Bronchial epithelial cell (primary cell): Measurements from ENCODE around the gene HOTAIR. TPM values are rescaled to one million over a fixed set of nuclear protein-coding genes. Genes with fewer than 3 reads are reported as not detected.

ENCODE experiments used
- DNase-seq: peaks from one replicate; pipeline ENCODE4 v3.0.0-alpha.2; 2010; ENCODE audit warnings: low read depth
- FAIRE-seq: peaks from 2 replicates; lab custom pipeline; 2011; peaks lifted over from hg19 to GRCh38; lab: Jason Lieb, UNC
- H3K27me3 ChIP-seq: 2 replicates; pipeline ENCODE4 v1.5.1; 2011; ENCODE audit warnings: low read length; ENCODE audit not compliant: control insufficient read depth, insufficient read depth
- H3K36me3 ChIP-seq: 2 replicates; pipeline ENCODE4 v1.5.1; 2011; ENCODE audit warnings: low read length; ENCODE audit not compliant: control insufficient read depth, insufficient read depth
- H3K4me3 ChIP-seq: 2 replicates; pipeline ENCODE4 v1.5.1; 2011; ENCODE audit warnings: mild to moderate bottlenecking, low read depth, low read length, control low read depth
- CTCF ChIP-seq: IDR thresholded peaks from 2 replicates; pipeline ENCODE4 v1.5.1; 2011; ENCODE audit warnings: mild to moderate bottlenecking, moderate library complexity, low read length, control low read depth, inconsistent platforms; ENCODE audit not compliant: insufficient read depth, severe bottlenecking
- total RNA-seq: library from RNA; depleted of rRNA; stranded (reverse); fragments of >200 nt; gene quantifications from 2 replicates; pipeline ENCODE4 v1.2.1, GENCODE V29; 2014

HOTAIR gene
- total RNA-seq, 1 donor from 2014 or later: not detected

- no peak for TF ChIP-seq CTCF
- FAIRE-seq (no peak), DNase-seq (no peak)
- H3K4me3 ChIP-seq: no peak within 1 kb of the TSS
- H3K27me3 ChIP-seq: peaks cover 89% of the 10 kb centered on the region
- no peaks in the 10 kb centered on the region for H3K36me3 ChIP-seq
These were observed 2.0 kb downstream of the HOTAIR start, which contains the start of gene HOXC11 for GRCh38 chr12:53972722-53973235. Gene HOXC11 (plus strand): TSS chr12:53973126. CDS start chr12:53973242, 116 bp downstream.

GRCh38 chr12:53972152-53972702 is 2.5 kb downstream of the HOTAIR start:
- Histone ChIP-seq H3K36me3 (no peaks in the 10 kb centered on the region), H3K27me3 (peaks cover 89% of the 10 kb centered on the region), H3K4me3 (no peak overlapping the region)
- peak; percentile 4 for DNase-seq
- TF ChIP-seq CTCF: no peak
- no peak for FAIRE-seq

- DNase-seq (no peak), FAIRE-seq (no peak)
- Histone ChIP-seq H3K4me3 (no peak overlapping the region), H3K27me3 (peaks cover 90% of the 10 kb centered on the region), H3K36me3 (no peaks in the 10 kb centered on the region)
- no peak for TF ChIP-seq CTCF
These were observed 3.1 kb downstream of the HOTAIR start for GRCh38 chr12:53971686-53972085.

- Histone ChIP-seq H3K27me3 (peaks cover 91% of the 10 kb centered on the region), H3K4me3 (no peak overlapping the region), H3K36me3 (no peaks in the 10 kb centered on the region)
- no peak for DNase-seq
- no peak for TF ChIP-seq CTCF
- FAIRE-seq: no peak
These were observed 3.6 kb downstream of the HOTAIR start for GRCh38 chr12:53971129-53971528.

- Histone ChIP-seq H3K36me3 (no peaks in the 10 kb centered on the region), H3K27me3 (peaks cover 90% of the 10 kb centered on the region), H3K4me3 (no peak overlapping the region)
- FAIRE-seq: no peak
- no peak for DNase-seq
- no peak for TF ChIP-seq CTCF
These were observed 4.3 kb downstream of the HOTAIR start for GRCh38 chr12:53970451-53970850.
